Bronchial epithelial cell (primary cell): ENCODE measurements around the gene CALD1. TPM values are rescaled to one million over a fixed set of nuclear protein-coding genes. Genes with fewer than 3 reads are reported as not detected.

Source experiments
- DNase-seq: peaks from one replicate; pipeline ENCODE4 v3.0.0-alpha.2; 2010; ENCODE audit warnings: low read depth
- FAIRE-seq: peaks from 2 replicates; lab custom pipeline; 2011; peaks lifted over from hg19 to GRCh38; lab: Jason Lieb, UNC
- H3K27me3 ChIP-seq: 2 replicates; pipeline ENCODE4 v1.5.1; 2011; ENCODE audit warnings: low read length; ENCODE audit not compliant: control insufficient read depth, insufficient read depth
- H3K36me3 ChIP-seq: 2 replicates; pipeline ENCODE4 v1.5.1; 2011; ENCODE audit warnings: low read length; ENCODE audit not compliant: control insufficient read depth, insufficient read depth
- H3K4me3 ChIP-seq: 2 replicates; pipeline ENCODE4 v1.5.1; 2011; ENCODE audit warnings: mild to moderate bottlenecking, low read depth, low read length, control low read depth
- total RNA-seq: library from RNA; depleted of rRNA; stranded (reverse); fragments of >200 nt; gene quantifications from 2 replicates; pipeline ENCODE4 v1.2.1, GENCODE V29; 2014
- TF ChIP-seq, protein P1 (sequence below): IDR thresholded peaks from 2 replicates; pipeline ENCODE4 v1.5.1; 2011; ENCODE audit warnings: mild to moderate bottlenecking, moderate library complexity, low read length, control low read depth, inconsistent platforms; ENCODE audit not compliant: insufficient read depth, severe bottlenecking

Gene CALD1
- total RNA-seq, 1 donor from 2014 or later: 71.3 TPM

DNA sequence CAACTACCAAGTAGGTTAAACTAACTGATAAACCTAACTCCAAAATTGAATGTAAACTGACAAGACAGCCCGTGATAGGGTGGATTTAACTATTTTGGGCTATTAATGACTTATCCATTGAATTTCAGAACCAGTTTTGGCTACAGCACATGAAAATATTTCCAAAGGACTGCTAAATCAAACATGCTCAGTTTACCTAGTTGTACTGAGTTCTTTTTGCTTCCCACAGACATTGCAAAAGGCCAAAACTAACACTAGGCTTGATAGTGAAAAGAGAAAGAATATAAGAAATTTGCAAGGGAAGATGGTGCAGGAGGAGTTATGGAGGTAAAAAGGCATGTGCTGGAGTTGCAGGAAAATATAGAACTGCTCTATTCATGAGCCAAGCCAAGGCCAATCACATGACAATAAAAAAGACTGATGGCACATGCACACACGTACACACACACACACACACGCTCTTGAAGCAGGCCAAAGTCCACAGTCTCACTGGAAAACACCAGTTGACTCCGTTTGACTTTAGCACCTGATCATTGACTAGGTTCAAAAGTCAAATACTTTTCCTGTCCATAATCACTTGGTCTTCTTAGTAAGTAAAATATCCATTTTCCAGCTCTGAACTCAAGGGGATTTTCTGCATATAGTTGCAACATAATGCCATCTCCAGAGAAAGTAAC is 130.9 kb downstream of the CALD1 start:
- H3K4me3 ChIP-seq: no peak overlapping the region
- TF ChIP-seq, protein P1, sequence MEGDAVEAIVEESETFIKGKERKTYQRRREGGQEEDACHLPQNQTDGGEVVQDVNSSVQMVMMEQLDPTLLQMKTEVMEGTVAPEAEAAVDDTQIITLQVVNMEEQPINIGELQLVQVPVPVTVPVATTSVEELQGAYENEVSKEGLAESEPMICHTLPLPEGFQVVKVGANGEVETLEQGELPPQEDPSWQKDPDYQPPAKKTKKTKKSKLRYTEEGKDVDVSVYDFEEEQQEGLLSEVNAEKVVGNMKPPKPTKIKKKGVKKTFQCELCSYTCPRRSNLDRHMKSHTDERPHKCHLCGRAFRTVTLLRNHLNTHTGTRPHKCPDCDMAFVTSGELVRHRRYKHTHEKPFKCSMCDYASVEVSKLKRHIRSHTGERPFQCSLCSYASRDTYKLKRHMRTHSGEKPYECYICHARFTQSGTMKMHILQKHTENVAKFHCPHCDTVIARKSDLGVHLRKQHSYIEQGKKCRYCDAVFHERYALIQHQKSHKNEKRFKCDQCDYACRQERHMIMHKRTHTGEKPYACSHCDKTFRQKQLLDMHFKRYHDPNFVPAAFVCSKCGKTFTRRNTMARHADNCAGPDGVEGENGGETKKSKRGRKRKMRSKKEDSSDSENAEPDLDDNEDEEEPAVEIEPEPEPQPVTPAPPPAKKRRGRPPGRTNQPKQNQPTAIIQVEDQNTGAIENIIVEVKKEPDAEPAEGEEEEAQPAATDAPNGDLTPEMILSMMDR: no peak
- H3K36me3 ChIP-seq: peaks cover 3% of the 10 kb centered on the region
- DNase-seq (no peak), FAIRE-seq (no peak)
- H3K27me3 ChIP-seq: no peaks in the 10 kb centered on the region

DNA sequence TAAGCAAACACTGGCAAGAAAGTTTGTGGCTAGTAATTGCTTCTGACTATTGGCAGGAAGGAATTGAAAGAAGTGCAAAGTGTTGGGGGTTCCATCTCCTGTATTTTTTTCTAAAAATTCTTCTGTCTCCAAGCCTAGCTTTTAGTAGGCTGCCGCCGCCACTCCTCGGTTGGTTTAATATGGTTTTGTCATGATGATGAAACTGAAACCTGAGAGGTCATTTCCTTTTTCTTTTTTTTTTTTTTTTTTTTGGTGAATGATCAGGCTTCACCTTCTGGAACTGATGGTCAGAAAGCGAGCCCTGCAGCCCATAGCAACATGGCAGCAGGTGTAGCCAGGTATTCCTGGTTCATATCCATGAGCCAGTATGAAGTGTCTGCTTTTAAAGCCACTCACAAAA is 131.5 kb downstream of the CALD1 start:
- FAIRE-seq (no peak), DNase-seq (no peak)
- H3K36me3 ChIP-seq: peaks cover 3% of the 10 kb centered on the region
- H3K4me3 ChIP-seq: no peak overlapping the region
- no peaks in the 10 kb centered on the region for H3K27me3 ChIP-seq
- TF ChIP-seq, protein P1: no peak

DNA sequence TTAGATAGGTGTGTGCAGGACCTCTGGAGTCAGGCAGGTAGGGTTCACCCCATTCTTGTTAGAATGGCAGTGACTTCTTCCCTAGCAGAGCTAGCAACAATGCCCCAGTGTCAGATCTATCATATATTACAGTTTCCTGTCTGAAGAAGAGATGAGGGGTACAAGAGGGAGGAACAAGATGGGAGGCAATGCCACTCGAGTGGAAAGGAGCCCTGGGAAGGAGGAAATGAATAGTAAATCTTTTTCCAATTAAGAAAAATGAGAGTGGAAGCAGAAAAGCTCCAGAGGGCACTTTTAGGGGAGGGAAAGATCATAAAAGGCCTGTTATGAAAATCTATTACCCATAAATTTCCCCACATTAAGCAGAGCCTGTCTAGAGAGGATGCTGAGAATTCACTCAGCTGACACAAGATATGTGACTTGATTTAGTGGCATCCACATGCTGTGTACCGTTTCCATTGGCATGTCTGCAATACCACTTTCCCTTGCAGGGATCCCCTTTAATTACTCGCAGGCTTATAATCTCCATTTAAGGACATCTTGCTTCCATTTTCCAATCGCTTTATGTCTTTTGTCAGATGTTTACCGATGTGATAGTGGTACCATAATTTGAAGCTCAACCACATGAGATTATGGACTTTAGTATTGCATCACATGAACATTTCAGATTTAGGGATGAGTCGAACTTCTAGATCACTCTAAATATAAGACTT is 136.9 kb downstream of the CALD1 start:
- peaks cover 3% of the 10 kb centered on the region for H3K36me3 ChIP-seq
- no peak for FAIRE-seq
- no peaks in the 10 kb centered on the region for H3K27me3 ChIP-seq

DNA sequence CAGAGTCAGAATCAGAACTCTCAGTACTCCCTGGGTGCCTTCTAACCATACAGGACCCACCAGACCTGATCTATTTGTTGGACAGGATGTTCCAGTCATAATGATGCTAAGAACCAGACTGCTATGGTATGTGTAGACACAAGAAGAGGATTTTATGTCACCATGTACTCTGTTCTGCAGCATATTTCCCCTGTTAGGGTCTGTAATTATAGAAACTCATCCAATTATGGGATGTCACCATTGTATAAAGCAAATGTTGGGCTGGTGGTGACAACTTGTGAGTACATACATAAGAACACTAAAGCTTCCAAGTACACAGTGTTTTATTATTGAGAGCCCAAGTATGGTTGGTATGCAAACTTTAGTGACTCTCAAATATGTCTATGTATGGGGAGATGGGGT is 139.8 kb downstream of the CALD1 start:
- FAIRE-seq: no peak
- Histone ChIP-seq H3K27me3 (no peaks in the 10 kb centered on the region), H3K36me3 (peaks cover 1% of the 10 kb centered on the region), H3K4me3 (no peak overlapping the region)
- TF ChIP-seq, protein P1: no peak
- DNase-seq: no peak

More for the DNA sequence above, 136.9 kb downstream of the CALD1 start:
- no peak overlapping the region for H3K4me3 ChIP-seq
- no peak for DNase-seq
- TF ChIP-seq, protein P1: no peak

DNA sequence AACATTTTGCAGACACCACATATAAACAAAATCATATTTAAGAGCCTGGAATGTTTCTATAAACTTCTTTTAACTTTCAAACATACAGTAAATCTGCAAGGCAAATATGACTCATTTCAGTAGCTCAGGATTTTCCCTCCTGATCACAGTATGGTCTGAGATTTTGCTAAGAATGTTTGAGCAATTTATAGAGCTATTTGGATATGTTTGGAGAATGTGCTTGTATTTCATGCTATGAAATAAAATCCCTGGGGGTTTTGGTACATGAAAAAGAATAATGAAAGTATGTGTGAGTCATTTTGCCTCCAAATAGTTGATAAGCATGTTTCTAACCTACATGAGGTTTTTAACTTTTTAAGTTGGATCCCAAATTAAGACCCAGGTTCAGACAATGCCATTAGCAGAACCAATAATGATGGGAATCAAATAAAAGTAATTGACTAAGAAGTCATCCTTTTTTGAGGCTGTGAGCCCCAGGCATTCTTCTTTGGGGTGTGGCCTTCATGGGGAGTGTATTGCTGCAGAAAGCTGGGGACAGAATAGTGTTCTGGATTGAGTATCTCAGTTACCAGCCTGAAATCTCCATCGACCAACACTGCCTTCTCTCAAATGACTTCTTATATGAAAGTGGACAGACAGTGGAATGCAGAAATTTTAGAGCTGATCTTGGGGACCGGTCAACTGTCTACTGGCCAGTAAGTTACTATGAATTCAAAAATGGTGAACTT is 140.8 kb downstream of the CALD1 start:
- Histone ChIP-seq H3K36me3 (peaks cover 2% of the 10 kb centered on the region), H3K4me3 (no peak overlapping the region), H3K27me3 (no peaks in the 10 kb centered on the region)
- DNase-seq (peak; percentile 41), FAIRE-seq (no peak)
- TF ChIP-seq, protein P1: no peak
